WTC11 (cell line): Measurements from ENCODE around the gene KAZN. TPM values are rescaled to one million over a fixed set of nuclear protein-coding genes. Genes with fewer than 3 reads are reported as not detected.

ENCODE experiments used
- ATAC-seq: fragments of 200-7000 bp; cut with Tn5 transposase; 2 replicates; pipeline ENCODE4 v1.10.0; 2021; ENCODE audit warnings: mild to moderate bottlenecking, moderate library complexity
- CTCF ChIA-PET: fragments of 300-600 bp; sonication (Branson Sonifier 250); formaldehyde crosslinking; loops from one replicate; lab custom pipeline; 2021; ENCODE audit warnings: antibody characterized with exemption; lab: Charles Lee
- POLR2A ChIA-PET: fragments of 350-600 bp; sonication (Branson Sonifier 250); formaldehyde crosslinking; loops from one replicate; lab custom pipeline; 2021; ENCODE audit warnings: antibody characterized with exemption; lab: Charles Lee
- DNase-seq: peaks from one replicate; pipeline ENCODE4 v3.0.0; 2021; ENCODE audit warnings: low spot score
- H3K27ac Mint-ChIP-seq: 2 replicates; pipeline ENCODE4 v1.8.0; 2021; ENCODE audit warnings: mixed read lengths
- H3K27me3 Mint-ChIP-seq: 2 replicates; pipeline ENCODE4 v1.8.0; 2021; ENCODE audit warnings: low read depth, mild to moderate bottlenecking, moderate library complexity, mixed read lengths
- H3K36me3 Mint-ChIP-seq: 2 replicates; pipeline ENCODE4 v1.8.0; 2021; ENCODE audit warnings: mixed read lengths
- H3K4me1 Mint-ChIP-seq: 2 replicates; pipeline ENCODE4 v1.8.0; 2022; ENCODE audit warnings: mixed read lengths
- H3K4me3 Mint-ChIP-seq: 2 replicates; pipeline ENCODE4 v1.8.0; 2021; ENCODE audit warnings: mild to moderate bottlenecking, moderate library complexity, mixed read lengths
- H3K9me3 Mint-ChIP-seq: 2 replicates; pipeline ENCODE4 v1.8.0; 2021; ENCODE audit warnings: mixed read lengths
- FOXK1 ChIP-seq: sonication (generic); formaldehyde crosslinking; IDR thresholded peaks from 2 replicates; pipeline ENCODE4 v1.8.0; 2022; ENCODE audit warnings: mild to moderate bottlenecking, moderate library complexity, missing genetic modification reagents
- GABPB1 ChIP-seq: sonication (generic); formaldehyde crosslinking; IDR thresholded peaks from 2 replicates; pipeline ENCODE4 v1.8.1; 2023; ENCODE audit warnings: mild to moderate bottlenecking, missing genetic modification reagents
- NFATC4 ChIP-seq: fragments of 250-450 bp; sonication (Bioruptor Pico); IDR thresholded peaks from 2 replicates; pipeline ENCODE4 v1.9.0; 2021; ENCODE audit warnings: mild to moderate bottlenecking
- NR2C2 ChIP-seq: sonication (generic); formaldehyde crosslinking; IDR thresholded peaks from 2 replicates; pipeline ENCODE4 v1.8.0; 2022; ENCODE audit warnings: mild to moderate bottlenecking, missing genetic modification reagents
- NR3C1 ChIP-seq: sonication (generic); formaldehyde crosslinking; conservative IDR thresholded peaks from 2 replicates; pipeline ENCODE4 v1.8.1; 2023; ENCODE audit warnings: low read depth, mild to moderate bottlenecking, missing genetic modification reagents
- PRDM15 ChIP-seq: sonication (generic); formaldehyde crosslinking; IDR thresholded peaks from 2 replicates; pipeline ENCODE4 v1.8.0; 2022; ENCODE audit warnings: missing genetic modification reagents
- STAT6 ChIP-seq: sonication (generic); formaldehyde crosslinking; conservative IDR thresholded peaks from 2 replicates; pipeline ENCODE4 v1.8.1; 2023; ENCODE audit warnings: mild to moderate bottlenecking, low read depth, missing genetic modification reagents, moderate library complexity
- ZNF232 ChIP-seq: sonication (generic); formaldehyde crosslinking; IDR thresholded peaks from 2 replicates; pipeline ENCODE4 v1.8.0; 2022; ENCODE audit warnings: mild to moderate bottlenecking, missing genetic modification reagents
- ZNF317 ChIP-seq: sonication (generic); formaldehyde crosslinking; IDR thresholded peaks from 2 replicates; pipeline ENCODE4 v1.8.1; 2023; ENCODE audit warnings: low read depth, mild to moderate bottlenecking, moderate library complexity, missing genetic modification reagents, borderline replicate concordance
- ZNF396 ChIP-seq: fragments of 250-450 bp; sonication (Bioruptor Pico); IDR thresholded peaks from 2 replicates; pipeline ENCODE4 v1.8.0; 2021; ENCODE audit warnings: mild to moderate bottlenecking, moderate library complexity, borderline replicate concordance
- ZNF425 ChIP-seq: fragments of 250-450 bp; sonication (Bioruptor Pico); conservative IDR thresholded peaks from 2 replicates; pipeline ENCODE4 v1.9.0; 2021; ENCODE audit warnings: mild to moderate bottlenecking
- ZSCAN18 ChIP-seq: fragments of 250-450 bp; sonication (Bioruptor Pico); IDR thresholded peaks from 2 replicates; pipeline ENCODE4 v2.1.2; 2022; ENCODE audit warnings: mild to moderate bottlenecking, moderate library complexity
- total RNA-seq: library from RNA; stranded (reverse); gene quantifications from 3 replicates; pipeline ENCODE4 v1.2.3, GENCODE V29; 2021
- TF ChIP-seq, protein P1 (sequence below): sonication (generic); formaldehyde crosslinking; IDR thresholded peaks from 2 replicates; pipeline ENCODE4 v1.8.1; 2022; ENCODE audit warnings: mild to moderate bottlenecking, missing genetic modification reagents, moderate library complexity, borderline replicate concordance
- TF ChIP-seq, protein P2 (sequence below): sonication (generic); formaldehyde crosslinking; IDR thresholded peaks from 2 replicates; pipeline ENCODE4 v1.8.1; 2023; ENCODE audit warnings: mild to moderate bottlenecking, missing genetic modification reagents
- TF ChIP-seq, protein P3 (sequence below): sonication (generic); formaldehyde crosslinking; IDR thresholded peaks from 2 replicates; pipeline ENCODE4 v1.8.0; 2022; ENCODE audit warnings: mild to moderate bottlenecking, missing genetic modification reagents

KAZN gene
- total RNA-seq, 1 experiment from 2014 or later, result 19.9 TPM

DNA sequence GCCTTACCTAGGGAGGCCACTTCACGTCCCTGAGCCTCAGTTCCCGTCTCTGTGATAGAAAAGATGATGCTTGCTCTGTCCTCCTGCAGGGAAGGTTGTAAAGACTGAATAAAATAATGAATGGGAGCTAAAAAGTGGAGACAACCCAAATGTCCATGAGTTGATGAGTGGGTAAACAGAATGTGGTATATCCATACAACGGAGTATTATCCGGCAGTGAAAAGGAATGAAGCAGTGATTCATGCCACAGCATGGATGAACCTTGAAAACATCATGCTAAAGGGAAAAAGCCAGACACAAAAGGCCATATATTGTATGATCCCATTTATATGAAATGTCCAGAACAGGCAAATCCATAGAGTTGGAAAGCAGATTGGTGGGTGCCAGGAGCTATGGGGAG, 77.9 kb downstream of the KAZN start:
- H3K27me3 Mint-ChIP-seq, result no peaks in the 10 kb centered on the region

More for the DNA sequence above, 77.9 kb downstream of the KAZN start:
- Mint-ChIP-seq H3K27ac (no peak overlapping the region), H3K4me1 (peaks cover 39% of the 10 kb centered on the region), H3K36me3 (peaks cover 13% of the 10 kb centered on the region), H3K4me3 (no peak overlapping the region), H3K9me3 (peaks cover 17% of the 10 kb centered on the region)
- no peak for DNase-seq
- TF ChIP-seq NR3C1 (CRISPR knock-in tag), result no peak
- TF ChIP-seq ZNF317, result no peak
- TF ChIP-seq ZSCAN18 (CRISPR knock-in tag), result no peak
- no peak for TF ChIP-seq NR2C2 (CRISPR knock-in tag)
- no peak for TF ChIP-seq ZNF425
- no peak for TF ChIP-seq ZNF232
- TF ChIP-seq GABPB1, result no peak
- TF ChIP-seq, protein P1, sequence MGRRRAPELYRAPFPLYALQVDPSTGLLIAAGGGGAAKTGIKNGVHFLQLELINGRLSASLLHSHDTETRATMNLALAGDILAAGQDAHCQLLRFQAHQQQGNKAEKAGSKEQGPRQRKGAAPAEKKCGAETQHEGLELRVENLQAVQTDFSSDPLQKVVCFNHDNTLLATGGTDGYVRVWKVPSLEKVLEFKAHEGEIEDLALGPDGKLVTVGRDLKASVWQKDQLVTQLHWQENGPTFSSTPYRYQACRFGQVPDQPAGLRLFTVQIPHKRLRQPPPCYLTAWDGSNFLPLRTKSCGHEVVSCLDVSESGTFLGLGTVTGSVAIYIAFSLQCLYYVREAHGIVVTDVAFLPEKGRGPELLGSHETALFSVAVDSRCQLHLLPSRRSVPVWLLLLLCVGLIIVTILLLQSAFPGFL (CRISPR knock-in tag), result no peak
- no peak for TF ChIP-seq PRDM15
- TF ChIP-seq, protein P2, sequence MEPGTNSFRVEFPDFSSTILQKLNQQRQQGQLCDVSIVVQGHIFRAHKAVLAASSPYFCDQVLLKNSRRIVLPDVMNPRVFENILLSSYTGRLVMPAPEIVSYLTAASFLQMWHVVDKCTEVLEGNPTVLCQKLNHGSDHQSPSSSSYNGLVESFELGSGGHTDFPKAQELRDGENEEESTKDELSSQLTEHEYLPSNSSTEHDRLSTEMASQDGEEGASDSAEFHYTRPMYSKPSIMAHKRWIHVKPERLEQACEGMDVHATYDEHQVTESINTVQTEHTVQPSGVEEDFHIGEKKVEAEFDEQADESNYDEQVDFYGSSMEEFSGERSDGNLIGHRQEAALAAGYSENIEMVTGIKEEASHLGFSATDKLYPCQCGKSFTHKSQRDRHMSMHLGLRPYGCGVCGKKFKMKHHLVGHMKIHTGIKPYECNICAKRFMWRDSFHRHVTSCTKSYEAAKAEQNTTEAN (CRISPR knock-in tag), result no peak
- TF ChIP-seq STAT6 (CRISPR knock-in tag), result no peak
- no peak for TF ChIP-seq FOXK1 (CRISPR knock-in tag)
- no peak for TF ChIP-seq ZNF396 (CRISPR knock-in tag)
- TF ChIP-seq NFATC4, result no peak
- TF ChIP-seq, protein P3, sequence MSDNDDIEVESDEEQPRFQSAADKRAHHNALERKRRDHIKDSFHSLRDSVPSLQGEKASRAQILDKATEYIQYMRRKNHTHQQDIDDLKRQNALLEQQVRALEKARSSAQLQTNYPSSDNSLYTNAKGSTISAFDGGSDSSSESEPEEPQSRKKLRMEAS, result no peak
- no peak for ATAC-seq
- POLR2A ChIA-PET, result no interaction called here
- CTCF ChIA-PET, result no interaction called here
